ENCODE data around the gene PPIL4. TPM values are rescaled to one million over a fixed set of nuclear protein-coding genes. Genes with fewer than 3 reads are reported as not detected.

PPIL4 gene, protein sequence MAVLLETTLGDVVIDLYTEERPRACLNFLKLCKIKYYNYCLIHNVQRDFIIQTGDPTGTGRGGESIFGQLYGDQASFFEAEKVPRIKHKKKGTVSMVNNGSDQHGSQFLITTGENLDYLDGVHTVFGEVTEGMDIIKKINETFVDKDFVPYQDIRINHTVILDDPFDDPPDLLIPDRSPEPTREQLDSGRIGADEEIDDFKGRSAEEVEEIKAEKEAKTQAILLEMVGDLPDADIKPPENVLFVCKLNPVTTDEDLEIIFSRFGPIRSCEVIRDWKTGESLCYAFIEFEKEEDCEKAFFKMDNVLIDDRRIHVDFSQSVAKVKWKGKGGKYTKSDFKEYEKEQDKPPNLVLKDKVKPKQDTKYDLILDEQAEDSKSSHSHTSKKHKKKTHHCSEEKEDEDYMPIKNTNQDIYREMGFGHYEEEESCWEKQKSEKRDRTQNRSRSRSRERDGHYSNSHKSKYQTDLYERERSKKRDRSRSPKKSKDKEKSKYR
- 36.1 and 46.0 TPM in 2 replicates for total RNA-seq (ENCODE audit: low replicate concordance)

DNA sequence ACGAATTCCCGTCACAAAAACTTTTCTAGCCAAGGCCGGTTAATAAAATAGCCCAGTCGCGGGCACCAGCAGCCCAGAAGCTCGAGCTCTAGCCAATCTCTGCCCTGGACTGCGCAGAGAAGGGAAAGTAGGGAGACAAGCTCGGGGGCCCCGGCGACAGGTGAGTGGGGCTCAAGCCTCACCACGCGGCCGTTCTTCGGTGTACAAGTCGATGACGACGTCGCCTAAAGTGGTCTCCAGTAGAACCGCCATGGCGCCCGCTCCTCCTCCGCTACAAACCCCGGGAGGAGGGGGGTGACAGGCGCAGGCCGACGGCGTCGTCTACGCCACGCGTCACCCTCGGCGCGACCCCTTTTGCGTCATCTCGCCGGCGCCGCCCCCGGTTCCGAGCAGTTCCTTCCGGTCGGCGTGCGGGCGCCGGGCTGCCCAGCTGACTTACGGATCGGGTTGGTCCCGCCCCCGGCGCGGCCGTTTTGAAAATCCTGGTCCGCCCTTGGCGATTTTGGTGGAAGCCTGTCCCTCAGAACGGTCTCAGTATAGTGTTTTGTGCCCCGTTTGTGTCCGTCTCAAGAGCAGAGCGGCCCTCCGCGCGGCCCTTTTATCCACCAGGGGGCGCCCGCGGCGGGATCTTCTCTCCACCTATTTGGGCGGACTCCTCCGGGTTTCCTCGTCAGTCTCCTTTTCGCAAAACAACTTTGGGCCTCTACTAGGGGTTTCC, at the start of gene PPIL4:
TSS of gene PPIL4 (minus strand) at position 290 of the 718 bp plus-strand sequence. CDS start at position 252, 38 bp downstream.
- TF ChIP-seq, protein P1, sequence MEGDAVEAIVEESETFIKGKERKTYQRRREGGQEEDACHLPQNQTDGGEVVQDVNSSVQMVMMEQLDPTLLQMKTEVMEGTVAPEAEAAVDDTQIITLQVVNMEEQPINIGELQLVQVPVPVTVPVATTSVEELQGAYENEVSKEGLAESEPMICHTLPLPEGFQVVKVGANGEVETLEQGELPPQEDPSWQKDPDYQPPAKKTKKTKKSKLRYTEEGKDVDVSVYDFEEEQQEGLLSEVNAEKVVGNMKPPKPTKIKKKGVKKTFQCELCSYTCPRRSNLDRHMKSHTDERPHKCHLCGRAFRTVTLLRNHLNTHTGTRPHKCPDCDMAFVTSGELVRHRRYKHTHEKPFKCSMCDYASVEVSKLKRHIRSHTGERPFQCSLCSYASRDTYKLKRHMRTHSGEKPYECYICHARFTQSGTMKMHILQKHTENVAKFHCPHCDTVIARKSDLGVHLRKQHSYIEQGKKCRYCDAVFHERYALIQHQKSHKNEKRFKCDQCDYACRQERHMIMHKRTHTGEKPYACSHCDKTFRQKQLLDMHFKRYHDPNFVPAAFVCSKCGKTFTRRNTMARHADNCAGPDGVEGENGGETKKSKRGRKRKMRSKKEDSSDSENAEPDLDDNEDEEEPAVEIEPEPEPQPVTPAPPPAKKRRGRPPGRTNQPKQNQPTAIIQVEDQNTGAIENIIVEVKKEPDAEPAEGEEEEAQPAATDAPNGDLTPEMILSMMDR (IDR thresholded peaks at IDR 0.05; ENCODE audit: insufficient read depth, low read length), result peak; percentile 81
- peak within 1 kb of the TSS; percentile 100 for H3K4me3 ChIP-seq (ENCODE audit: low read depth, low read length)
- DNase-seq (ENCODE audit: low read depth), result peak; percentile 94

DNA sequence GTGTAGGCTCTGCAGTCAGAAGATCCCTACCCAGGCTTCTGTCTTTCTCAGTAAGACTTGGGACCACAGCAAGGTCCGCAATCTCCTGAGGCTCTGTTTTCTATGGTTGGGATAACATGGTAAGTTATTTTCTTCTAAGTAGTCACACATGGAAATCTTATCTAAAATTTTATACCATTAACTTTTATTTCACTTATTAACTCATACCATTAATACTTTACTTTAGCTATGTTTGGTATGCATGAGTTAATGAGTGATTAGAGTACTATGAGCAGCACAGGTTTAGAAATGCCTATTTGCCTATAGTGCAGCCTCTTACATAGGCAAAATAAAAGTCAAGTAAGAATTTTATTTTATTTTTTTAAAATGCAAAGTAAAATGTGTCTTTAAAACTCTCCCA, 47.6 kb upstream of the PPIL4 start:
- H3K4me3 ChIP-seq (ENCODE audit: low read depth, low read length), result no peak overlapping the region
- TF ChIP-seq, protein P1 (IDR thresholded peaks at IDR 0.05; ENCODE audit: insufficient read depth, low read length), result no peak
- DNase-seq (ENCODE audit: low read depth), result no peak

DNA sequence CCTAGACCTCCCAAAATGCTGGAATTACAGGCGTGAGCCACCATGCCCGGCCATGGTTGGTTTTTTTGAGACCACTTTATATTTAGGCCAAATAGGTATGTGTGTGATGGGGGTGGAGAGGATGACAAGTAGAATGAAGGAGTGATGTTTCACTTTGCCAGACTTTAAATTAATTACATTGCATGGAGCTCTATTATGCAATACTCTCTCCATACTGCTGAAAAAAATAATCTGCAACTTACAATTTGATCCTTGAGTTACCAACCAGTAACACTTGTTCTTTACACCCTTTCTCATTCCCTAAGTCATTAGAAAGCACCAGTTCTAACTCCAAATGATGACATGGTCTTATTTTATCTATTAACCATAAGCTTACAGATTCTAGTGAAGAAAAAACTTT, 47.1 kb upstream of the PPIL4 start:
- TF ChIP-seq, protein P1 (IDR thresholded peaks at IDR 0.05; ENCODE audit: insufficient read depth, low read length), result no peak
- no peak overlapping the region for H3K4me3 ChIP-seq (ENCODE audit: low read depth, low read length)
- DNase-seq (ENCODE audit: low read depth), result no peak

DNA sequence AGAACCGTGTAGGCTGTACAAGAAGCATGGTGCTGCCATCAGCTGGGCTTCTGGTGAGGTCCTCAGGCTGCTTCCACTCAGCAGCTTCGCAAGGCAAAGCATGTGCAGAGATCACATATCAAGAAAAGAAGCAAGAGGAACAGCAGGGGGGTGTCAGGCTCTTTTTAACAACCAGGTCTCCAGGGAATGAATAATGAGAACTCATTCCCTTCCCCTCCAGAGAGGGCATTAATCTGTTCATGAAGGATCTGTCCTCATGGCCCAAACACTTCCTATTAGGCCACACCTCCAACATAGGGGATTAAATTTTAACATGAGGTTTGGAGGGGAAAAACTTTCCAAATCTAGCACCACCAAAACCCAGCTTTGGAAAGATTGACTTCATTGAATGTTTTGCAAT, 40.3 kb upstream of the PPIL4 start:
- TF ChIP-seq, protein P1 (IDR thresholded peaks at IDR 0.05; ENCODE audit: insufficient read depth, low read length), result no peak
- no peak for DNase-seq (ENCODE audit: low read depth)
- no peak overlapping the region for H3K4me3 ChIP-seq (ENCODE audit: low read depth, low read length)

DNA sequence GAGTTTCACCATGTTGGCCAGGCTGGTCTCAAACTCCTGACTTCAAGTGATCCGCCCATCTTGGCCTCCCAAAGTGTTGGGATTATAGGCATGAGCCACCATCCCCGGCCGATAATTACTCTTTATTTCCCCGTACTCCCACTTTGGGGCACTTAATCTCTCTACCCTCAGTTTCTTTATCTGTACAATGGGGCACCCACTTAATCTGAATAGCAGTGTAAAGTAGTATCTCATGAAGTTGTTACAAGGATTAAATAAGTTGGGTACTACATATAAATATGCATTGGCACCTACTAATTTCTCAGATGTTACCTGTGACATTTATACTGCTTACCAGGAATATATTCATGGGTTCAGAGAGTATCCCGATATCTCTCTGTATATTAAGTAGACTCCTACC, 35.5 kb upstream of the PPIL4 start:
- DNase-seq (ENCODE audit: low read depth), result no peak
- TF ChIP-seq, protein P1 (IDR thresholded peaks at IDR 0.05; ENCODE audit: insufficient read depth, low read length), result no peak
- H3K4me3 ChIP-seq (ENCODE audit: low read depth, low read length), result no peak overlapping the region

DNA sequence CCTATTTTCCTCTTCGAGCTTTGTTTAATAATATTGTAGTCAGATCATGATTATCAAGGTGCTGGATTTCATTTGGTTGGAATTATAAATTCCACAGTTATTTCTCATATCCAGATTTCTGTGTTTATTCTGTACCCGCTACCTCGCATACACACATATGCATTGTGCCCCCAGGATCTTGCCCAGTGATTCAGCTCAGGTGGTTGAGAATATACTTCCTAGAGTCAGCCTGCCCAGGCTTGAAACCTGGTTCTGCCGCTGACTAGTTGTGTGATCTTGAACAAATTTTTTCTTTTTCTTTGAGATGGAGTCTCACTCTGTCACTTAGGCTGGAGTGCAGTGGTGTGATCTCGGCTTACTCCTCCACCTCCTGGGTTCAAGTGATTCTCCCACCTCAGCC, 35.0 kb upstream of the PPIL4 start:
- no peak overlapping the region for H3K4me3 ChIP-seq (ENCODE audit: low read depth, low read length)
- no peak for DNase-seq (ENCODE audit: low read depth)
- TF ChIP-seq, protein P1 (IDR thresholded peaks at IDR 0.05; ENCODE audit: insufficient read depth, low read length), result no peak

All from fibroblast of the aortic adventitia (primary cell).